CD4-positive, alpha-beta memory T cell (primary cell): ENCODE data around the gene MUC4. TPM values are rescaled to one million over a fixed set of nuclear protein-coding genes. Genes with fewer than 3 reads are reported as not detected.
"Not testable (repeated sequence)": the region's sequence is repeated elsewhere in the genome, so short reads cannot be mapped to it uniquely, and the experiment has no call there.

ENCODE experiments used
- CTCF ChIA-PET: fragments of 350-600 bp; sonication (Branson Sonifier 250); formaldehyde crosslinking; loops from one replicate; lab custom pipeline; 2021; ENCODE audit warnings: inconsistent platforms; ENCODE audit not compliant: partially characterized antibody; lab: Charles Lee
- POLR2A ChIA-PET: fragments of 350-600 bp; sonication (Branson Sonifier 250); formaldehyde crosslinking; loops from one replicate; lab custom pipeline; 2021; ENCODE audit not compliant: partially characterized antibody; lab: Charles Lee
- DNase-seq, 5 donors: peaks; one replicate each; pipeline versions ENCODE4 v3.0.0 to v3.0.0-alpha.2; 2020 to 2022; ENCODE audit warnings: mixed read lengths in 1 of 5
- H3K27ac ChIP-seq: one replicate; pipeline ENCODE4 v1.7.0; 2013; ENCODE audit warnings: low read depth, low read length
- H3K27me3 ChIP-seq: 2 replicates; pipeline ENCODE4 v1.7.0; 2013; ENCODE audit warnings: mild to moderate bottlenecking, low read length, moderate library complexity; ENCODE audit not compliant: insufficient read depth
- H3K36me3 ChIP-seq: 2 replicates; pipeline ENCODE4 v1.7.0; 2013; ENCODE audit warnings: mild to moderate bottlenecking, low read length, moderate library complexity; ENCODE audit not compliant: insufficient read depth
- H3K4me1 ChIP-seq: 2 replicates; pipeline ENCODE4 v1.7.0; 2013; ENCODE audit warnings: mild to moderate bottlenecking, low read length, moderate library complexity; ENCODE audit not compliant: insufficient read depth
- H3K4me3 ChIP-seq, 2 donors: one replicate each; pipeline ENCODE4 v1.7.0; 2013; ENCODE audit warnings: low read length in 2 of 2, mild to moderate bottlenecking in 1 of 2
- H3K9me3 ChIP-seq, 2 donors: one replicate each; pipeline ENCODE4 v1.7.0; 2013; ENCODE audit warnings: low read length in 2 of 2, control low read depth in 1 of 2; ENCODE audit not compliant: control insufficient read depth in 1 of 2
- H3K27ac Mint-ChIP-seq, 7 donors: one replicate each; pipeline ENCODE4 v1.8.0; 2020 to 2021; ENCODE audit warnings: mixed read lengths in 7 of 7, mild to moderate bottlenecking in 6 of 7, inconsistent platforms in 3 of 7, moderate library complexity in 3 of 7
- H3K27me3 Mint-ChIP-seq, 2 donors: one replicate each; pipeline ENCODE4 v1.8.0; 2020 to 2021; ENCODE audit warnings: mixed read lengths in 2 of 2
- H3K36me3 Mint-ChIP-seq, 2 donors: one replicate each; pipeline ENCODE4 v1.8.0; 2020 to 2021; ENCODE audit warnings: mixed read lengths in 2 of 2, inconsistent platforms in 1 of 2, mild to moderate bottlenecking in 1 of 2
- H3K4me1 Mint-ChIP-seq, 4 donors: one replicate each; pipeline ENCODE4 v1.8.0; 2020 to 2021; ENCODE audit warnings: mixed read lengths in 4 of 4, mild to moderate bottlenecking in 1 of 4
- H3K4me3 Mint-ChIP-seq, 8 donors: one replicate each; pipeline ENCODE4 v1.8.0; 2020 to 2021; ENCODE audit warnings: mixed read lengths in 8 of 8, mild to moderate bottlenecking in 7 of 8, moderate library complexity in 6 of 8, inconsistent platforms in 3 of 8
- H3K9me3 Mint-ChIP-seq, 8 donors: one replicate each; pipeline ENCODE4 v1.8.0; 2020 to 2021; ENCODE audit warnings: mixed read lengths in 8 of 8, mild to moderate bottlenecking in 5 of 8, inconsistent platforms in 3 of 8, moderate library complexity in 1 of 8
- intact Hi-C: fragments of 100-400 bp; cut with micrococcal nuclease; formaldehyde crosslinking; loops from one replicate; pipeline ENCODE4 v1.15.1; 2023
- polyA plus RNA-seq, 2 donors: library from polyadenylated mRNA; unstranded; fragments of 300-500 nt; fragmentation: Illumina TruSeq; gene quantifications; one replicate each; pipeline ENCODE4 v1.2.3, GENCODE V29; 2021
- total RNA-seq, 2 experiments: library from RNA; stranded (reverse); gene quantifications; one replicate each; pipeline ENCODE4 v1.2.3, GENCODE V29; 2021

Gene MUC4
- total and polyA plus RNA-seq, 4 experiments from 2014 or later, result not detected

DNA sequence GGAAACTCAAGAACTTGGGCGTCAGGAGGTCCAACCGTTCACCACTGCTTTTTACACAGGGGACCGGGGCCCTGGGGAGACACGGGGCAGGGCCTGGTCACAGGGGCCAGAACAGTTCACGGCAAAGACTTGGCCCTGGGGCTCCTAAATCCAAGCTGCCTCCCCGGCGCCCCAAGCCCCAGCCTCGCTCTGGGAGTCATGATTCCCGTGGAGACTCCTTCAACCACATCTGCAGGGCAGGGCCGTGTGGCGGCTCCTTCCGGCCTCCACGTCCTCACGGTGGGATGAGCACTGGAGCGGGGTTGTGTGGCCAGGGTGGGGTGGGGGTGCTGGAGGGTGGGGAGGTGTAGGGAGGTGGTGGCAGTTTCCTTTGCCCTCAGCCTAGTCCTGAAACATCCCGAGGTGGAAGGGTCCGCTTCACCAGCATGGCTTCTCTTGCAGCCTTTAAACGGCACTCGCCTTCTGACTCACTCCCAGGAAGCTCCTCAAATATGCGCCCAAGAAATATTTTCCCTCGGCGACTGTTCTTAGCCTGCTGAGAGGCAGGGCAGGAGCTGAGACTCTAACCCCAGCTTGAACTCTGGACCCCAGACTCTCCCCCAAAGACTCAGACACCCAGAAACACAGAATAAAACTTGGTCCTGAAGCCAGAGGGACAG, 1.8 kb downstream of the MUC4 start:
- H3K4me1 Mint-ChIP-seq, result peaks cover 7 to 15% (median 11%) of the 10 kb centered on the region in 4 donors
- H3K27me3 ChIP-seq, result no peaks in the 10 kb centered on the region
- ChIA-PET POLR2A (no interaction called here), CTCF (interaction anchor here (0.9 kb wide), 1 partner anchor 41 kb away, joined by 3 read pairs; no protein-coding TSS in a partner anchor)
- H3K9me3 ChIP-seq, result no peaks in the 10 kb centered on the region
- no peaks in the 10 kb centered on the region for H3K36me3 ChIP-seq
- no peaks in the 10 kb centered on the region for H3K36me3 Mint-ChIP-seq
- H3K4me3 ChIP-seq, result no peak overlapping the region
- H3K27ac Mint-ChIP-seq, result peak overlapping the region in 1 of 7 donors; percentile 42
- H3K4me1 ChIP-seq, result peaks cover 1% of the 10 kb centered on the region
- no peak for DNase-seq
- intact Hi-C loops, result no loop called here
- no peak overlapping the region for H3K27ac ChIP-seq
- no peaks in the 10 kb centered on the region for H3K9me3 Mint-ChIP-seq
- peaks cover 2 to 6% of the 10 kb centered on the region in 2 donors for H3K27me3 Mint-ChIP-seq
- H3K4me3 Mint-ChIP-seq, result no peak overlapping the region

DNA sequence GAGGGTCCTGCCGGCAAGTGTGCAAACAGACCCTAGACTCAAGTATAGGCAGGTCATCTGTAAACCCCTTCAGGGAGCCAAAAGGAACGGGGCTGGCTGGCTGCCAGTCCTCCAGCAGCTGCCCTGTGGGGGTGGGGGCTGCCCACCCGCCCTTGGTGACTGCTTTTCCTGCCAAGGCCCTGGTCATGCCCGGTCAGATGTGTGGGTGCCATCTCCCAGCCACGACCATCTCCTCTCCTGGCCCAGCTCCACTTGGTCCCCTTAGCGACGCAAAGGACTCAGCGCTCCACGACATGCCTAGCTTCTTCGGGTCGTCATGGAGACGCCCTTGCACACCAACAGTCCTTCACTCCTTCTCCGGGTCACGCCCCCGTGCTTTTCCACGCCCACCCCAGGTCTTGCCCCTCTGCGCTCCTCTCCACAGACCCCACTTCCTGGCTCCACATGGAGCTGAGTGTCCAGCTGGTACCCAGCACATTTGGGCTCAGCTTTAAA, 2.4 kb downstream of the MUC4 start:
- Mint-ChIP-seq H3K27me3 (peaks cover 0 to 3% of the 10 kb centered on the region in 2 donors), H3K9me3 (no peaks in the 10 kb centered on the region), H3K27ac (no peak overlapping the region), H3K36me3 (no peaks in the 10 kb centered on the region), H3K4me3 (no peak overlapping the region), H3K4me1 (peaks cover 11 to 20% (median 16%) of the 10 kb centered on the region in 4 donors)
- DNase-seq, result no peak
- intact Hi-C loops, result no loop called here
- Histone ChIP-seq H3K36me3 (no peaks in the 10 kb centered on the region), H3K27ac (no peak overlapping the region), H3K9me3 (no peaks in the 10 kb centered on the region), H3K27me3 (no peaks in the 10 kb centered on the region), H3K4me1 (peaks cover 7% of the 10 kb centered on the region), H3K4me3 (no peak overlapping the region)
- ChIA-PET POLR2A (no interaction called here), CTCF (no interaction called here)

DNA sequence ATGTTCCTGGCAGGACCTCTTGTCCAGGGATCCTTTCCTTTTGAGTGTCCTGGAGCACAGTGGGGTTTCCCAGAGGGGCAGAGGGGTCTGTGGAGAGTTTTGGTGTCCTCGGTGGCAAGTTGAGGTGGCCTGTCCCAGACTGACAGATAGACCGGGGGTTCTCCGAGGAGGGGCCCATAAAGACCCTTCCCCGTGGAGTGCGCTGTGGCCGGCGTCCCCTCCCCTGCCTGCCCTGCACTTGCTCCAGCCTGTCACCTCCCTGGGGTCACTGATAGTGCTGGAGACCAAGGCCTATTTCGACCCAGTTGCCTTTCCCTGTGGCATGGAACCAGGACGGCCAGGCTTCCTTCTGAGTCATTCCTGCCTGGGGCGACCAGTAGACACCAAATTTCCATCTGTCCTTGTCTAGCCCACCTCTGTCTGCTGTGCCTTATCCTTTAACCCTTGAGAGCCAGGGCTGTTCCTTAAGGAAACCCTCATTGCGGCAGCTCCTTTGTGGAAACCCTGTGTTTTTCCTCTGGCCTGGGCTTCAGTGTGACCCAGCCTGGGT, 2.9 kb downstream of the MUC4 start:
- no peak overlapping the region for H3K4me3 ChIP-seq
- H3K4me1 ChIP-seq, result peaks cover 12% of the 10 kb centered on the region
- DNase-seq, result no peak
- no peaks in the 10 kb centered on the region for H3K9me3 Mint-ChIP-seq
- H3K36me3 ChIP-seq, result no peaks in the 10 kb centered on the region
- H3K36me3 Mint-ChIP-seq, result no peaks in the 10 kb centered on the region
- H3K27ac ChIP-seq, result no peak overlapping the region
- peaks cover 2 to 3% of the 10 kb centered on the region in 2 donors for H3K27me3 Mint-ChIP-seq
- ChIA-PET CTCF (no interaction called here), POLR2A (no interaction called here)
- intact Hi-C loops, result no loop called here
- peaks cover 16 to 25% (median 21%) of the 10 kb centered on the region in 4 donors for H3K4me1 Mint-ChIP-seq
- H3K27ac Mint-ChIP-seq, result no peak overlapping the region
- no peak overlapping the region for H3K4me3 Mint-ChIP-seq
- no peaks in the 10 kb centered on the region for H3K9me3 ChIP-seq
- H3K27me3 ChIP-seq, result no peaks in the 10 kb centered on the region

DNA sequence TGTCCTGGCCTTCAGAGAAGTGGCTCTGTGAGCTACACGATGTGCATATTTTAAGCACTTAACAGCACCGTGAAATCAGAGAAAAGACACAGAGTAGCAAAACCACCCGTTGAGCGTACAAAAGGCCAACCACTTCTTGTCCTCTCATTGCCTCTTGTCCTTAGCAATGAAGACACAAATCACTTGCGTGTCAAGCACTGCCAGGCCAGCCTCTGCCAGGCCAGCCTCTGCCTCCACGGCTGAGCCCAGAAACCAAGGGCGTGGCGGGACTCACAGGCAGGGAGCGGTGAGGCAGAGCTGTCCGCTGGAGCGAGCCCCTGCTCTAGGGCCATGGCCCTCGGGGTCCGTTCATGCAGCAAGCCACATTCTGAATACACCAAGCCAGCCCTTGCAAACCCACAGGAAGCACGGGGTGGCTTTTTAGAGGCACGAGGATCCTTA, 4.0 kb downstream of the MUC4 start:
- no peak for DNase-seq
- no peak overlapping the region for H3K4me3 Mint-ChIP-seq
- H3K27ac Mint-ChIP-seq, result no peak overlapping the region
- H3K36me3 Mint-ChIP-seq, result no peaks in the 10 kb centered on the region
- peaks cover 2 to 3% of the 10 kb centered on the region in 2 donors for H3K27me3 Mint-ChIP-seq
- Histone ChIP-seq H3K36me3 (no peaks in the 10 kb centered on the region), H3K4me3 (no peak overlapping the region), H3K27me3 (no peaks in the 10 kb centered on the region), H3K4me1 (peaks cover 19% of the 10 kb centered on the region), H3K27ac (no peak overlapping the region), H3K9me3 (no peaks in the 10 kb centered on the region)
- CTCF ChIA-PET, result no interaction called here
- peaks cover 23 to 36% (median 32%) of the 10 kb centered on the region in 4 donors for H3K4me1 Mint-ChIP-seq
- H3K9me3 Mint-ChIP-seq, result no peaks in the 10 kb centered on the region
- intact Hi-C loops, result no loop called here
- POLR2A ChIA-PET, result no interaction called here

DNA sequence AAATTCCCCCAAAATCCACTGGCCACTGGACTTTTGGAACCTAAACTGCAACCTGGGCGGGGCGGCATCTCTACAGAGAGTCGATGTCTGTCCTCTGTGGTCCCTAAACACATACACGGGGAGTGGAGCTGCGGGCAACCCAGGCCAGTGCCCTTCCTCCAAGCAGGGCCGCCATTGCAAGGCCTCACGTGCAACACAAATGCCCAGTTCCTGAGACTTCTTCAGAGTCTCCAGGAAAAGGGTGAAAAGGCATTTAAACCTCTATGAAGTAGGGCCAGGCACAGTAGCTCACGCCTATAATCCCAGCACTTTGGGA, 4.9 kb downstream of the MUC4 start:
- Mint-ChIP-seq H3K4me3 (no peak overlapping the region), H3K27ac (no peak overlapping the region), H3K9me3 (no peaks in the 10 kb centered on the region), H3K27me3 (peaks cover 3 to 4% of the 10 kb centered on the region in 2 donors), H3K36me3 (no peaks in the 10 kb centered on the region), H3K4me1 (peaks cover 31 to 44% (median 40%) of the 10 kb centered on the region in 4 donors)
- Histone ChIP-seq H3K27ac (no peak overlapping the region), H3K4me3 (no peak overlapping the region), H3K27me3 (no peaks in the 10 kb centered on the region), H3K9me3 (no peaks in the 10 kb centered on the region), H3K36me3 (no peaks in the 10 kb centered on the region), H3K4me1 (peaks cover 27% of the 10 kb centered on the region)
- intact Hi-C loops, result no loop called here
- CTCF ChIA-PET, result no interaction called here
- POLR2A ChIA-PET, result no interaction called here
- no peak for DNase-seq

DNA sequence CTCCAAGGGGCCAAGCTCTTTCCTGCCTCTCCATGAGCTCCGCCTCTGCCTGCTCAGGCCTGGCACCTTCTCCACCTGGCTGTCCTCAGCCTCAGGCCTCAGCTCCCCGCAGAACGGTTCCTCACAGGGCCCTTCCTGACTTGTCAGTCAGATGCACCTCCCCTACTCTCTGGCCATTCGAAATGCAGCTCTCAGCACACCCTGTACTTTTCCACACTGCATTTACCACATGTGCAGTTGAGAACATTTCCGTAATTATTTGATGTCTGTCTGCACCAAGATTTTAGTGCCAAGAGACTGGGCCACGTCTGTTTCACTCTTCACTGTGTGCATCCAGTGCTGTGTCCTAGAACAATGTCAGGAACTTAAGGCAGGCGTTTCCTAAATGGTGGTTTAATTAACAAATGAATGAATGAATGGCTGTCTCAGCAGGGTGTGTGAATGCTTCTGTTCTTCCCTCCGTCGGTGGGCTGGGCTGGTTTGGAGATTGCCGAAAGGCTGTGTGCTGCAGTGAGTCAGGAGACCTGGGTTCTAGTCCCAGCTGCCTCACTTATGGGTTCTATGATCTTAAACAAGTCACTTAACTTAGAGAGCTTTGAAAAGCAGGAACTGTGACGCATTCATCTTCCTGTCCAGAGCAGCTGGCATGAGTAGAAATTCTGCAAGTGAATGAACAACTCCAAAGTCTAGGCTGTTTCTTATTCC, 5.4 kb downstream of the MUC4 start:
- Mint-ChIP-seq H3K36me3 (no peaks in the 10 kb centered on the region), H3K27me3 (peaks cover 3 to 5% of the 10 kb centered on the region in 2 donors), H3K9me3 (no peaks in the 10 kb centered on the region), H3K4me1 (peaks cover 35 to 49% (median 44%) of the 10 kb centered on the region in 4 donors), H3K27ac (peak overlapping the region in 2 of 7 donors; percentile 3 to 61), H3K4me3 (peak overlapping the region in 1 of 8 donors; percentile 53)
- CTCF ChIA-PET, result interaction anchor here (1.0 kb wide), 1 partner anchor 44 kb away, joined by 4 read pairs; no protein-coding TSS in a partner anchor
- Histone ChIP-seq H3K27me3 (no peaks in the 10 kb centered on the region), H3K27ac (no peak overlapping the region), H3K9me3 (no peaks in the 10 kb centered on the region), H3K4me1 (peaks cover 31% of the 10 kb centered on the region), H3K4me3 (no peak overlapping the region), H3K36me3 (no peaks in the 10 kb centered on the region)
- no peak for DNase-seq
- intact Hi-C loops, result no loop called here
- POLR2A ChIA-PET, result no interaction called here

DNA sequence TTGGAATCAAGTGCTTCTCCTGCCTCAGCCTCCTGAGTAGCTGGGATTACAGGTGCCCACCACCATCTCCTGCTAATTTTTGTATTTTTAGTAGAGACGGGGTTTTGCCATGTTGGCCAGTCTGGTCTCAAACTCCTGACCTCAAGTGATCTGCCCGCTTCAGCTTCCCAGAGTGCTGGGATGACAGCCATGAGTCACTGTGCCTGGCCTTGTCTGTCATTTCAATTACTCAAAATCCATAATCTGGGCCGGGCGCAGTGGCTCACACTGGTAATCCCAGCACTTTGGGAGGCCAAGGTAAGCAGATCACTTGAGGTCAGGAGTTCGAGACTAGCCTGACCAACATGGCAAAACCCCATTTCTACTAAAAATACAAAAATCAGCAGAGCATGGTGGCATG, 6.1 kb downstream of the MUC4 start:
- DNase-seq, H3K27ac Mint-ChIP-seq, H3K4me3 ChIP-seq, H3K27me3 ChIP-seq, POLR2A ChIA-PET, H3K9me3 ChIP-seq, H3K27ac ChIP-seq, intact Hi-C loops, H3K9me3 Mint-ChIP-seq, H3K27me3 Mint-ChIP-seq, H3K36me3 ChIP-seq, H3K36me3 Mint-ChIP-seq: not testable (repeated sequence)
- CTCF ChIA-PET, result interaction anchor here (1.0 kb wide), 1 partner anchor 45 kb away, joined by 4 read pairs; no protein-coding TSS in a partner anchor
- peaks cover 36 to 52% (median 44%) of the 10 kb centered on the region in 4 donors for H3K4me1 Mint-ChIP-seq
- peak overlapping the region in 4 of 8 donors; percentile 7 to 34 (median 16) for H3K4me3 Mint-ChIP-seq
- H3K4me1 ChIP-seq, result peaks cover 31% of the 10 kb centered on the region
